AG08396 (cell line): ENCODE results near the gene KRT33A.
A peak's percentile ranks its signal among the peaks of the same experiment; 100 is the strongest.
"Not testable (repeated sequence)": the region's sequence is repeated elsewhere in the genome, so short reads cannot be mapped to it uniquely, and the experiment has no call there.

ENCODE experiments used
- DNase-seq: peaks from one replicate; pipeline ENCODE4 v3.0.0; 2012; ENCODE audit warnings: low spot score, mixed read lengths

Gene KRT33A

GRCh38 chr17:41350381-41350878 lies at the start of gene KRT33A:
TSS of gene KRT33A (minus strand) at chr17:41350828. CDS start at chr17:41350767, 61 bp downstream.
- not testable (repeated sequence) for DNase-seq

DNA sequence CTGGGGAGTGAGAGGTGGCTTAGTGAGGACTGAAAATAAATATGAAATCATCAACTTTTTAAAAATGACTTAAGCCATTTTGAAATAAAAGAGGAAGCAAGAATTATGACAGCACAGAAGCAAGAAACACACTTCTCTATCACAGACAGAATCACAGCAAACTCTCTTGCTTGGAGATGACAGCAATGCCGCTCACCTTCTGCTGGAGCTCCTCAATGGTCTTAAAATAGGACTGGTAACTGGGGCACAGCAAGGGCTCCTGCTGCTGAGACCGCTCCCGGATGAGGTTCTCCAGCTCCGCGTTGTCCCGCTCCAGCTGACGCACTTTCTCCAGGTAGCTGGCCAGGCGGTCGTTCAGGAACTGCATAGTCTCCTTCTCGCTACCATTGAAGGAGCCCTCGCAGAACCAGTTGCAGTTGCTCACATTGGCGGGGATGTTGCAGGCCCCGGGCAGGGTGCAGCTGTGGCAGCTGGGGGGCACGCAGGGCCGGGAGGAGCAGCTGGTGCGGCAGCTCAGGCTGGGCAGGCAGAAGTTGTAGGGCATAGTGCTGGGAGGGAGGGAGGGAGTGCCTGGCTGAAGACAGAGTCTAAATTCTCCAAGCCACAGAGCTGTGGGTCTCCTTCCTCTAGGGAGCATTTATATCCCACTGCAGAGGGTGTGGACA lies 46.5 kb upstream of the KRT33A start, which contains the start of gene KRT31:
Gene KRT31, minus strand, starts transcription at position 613 of the 665 bp plus-strand sequence. Its CDS starts 69 bp downstream, at position 544.
- DNase-seq: no peak

DNA sequence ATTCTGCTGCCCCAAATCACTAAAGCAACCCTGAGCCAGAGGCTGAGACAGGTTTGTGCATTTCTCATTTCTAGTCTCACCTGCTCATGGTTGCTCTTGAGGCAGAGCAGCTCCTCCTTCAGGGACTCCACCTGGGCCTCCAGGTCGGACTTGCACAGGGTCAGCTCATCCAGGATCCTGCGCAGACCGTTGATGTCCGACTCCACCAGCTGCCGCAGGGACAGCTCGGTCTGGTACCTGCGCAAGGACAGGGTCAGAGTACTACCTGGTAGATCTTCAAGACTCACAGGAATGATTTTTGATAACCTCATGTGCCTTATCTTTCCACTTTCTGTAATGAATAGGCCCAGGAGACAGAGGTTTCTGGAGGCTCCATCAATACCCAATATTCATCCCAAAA lies 45.7 kb upstream of the KRT33A start:
- no peak for DNase-seq

GRCh38 chr17:41395611-41396010 lies 45.0 kb upstream of the KRT33A start:
- DNase-seq: no peak

GRCh38 chr17:41395044-41395443 lies 44.4 kb upstream of the KRT33A start:
- not testable (repeated sequence) for DNase-seq

DNA sequence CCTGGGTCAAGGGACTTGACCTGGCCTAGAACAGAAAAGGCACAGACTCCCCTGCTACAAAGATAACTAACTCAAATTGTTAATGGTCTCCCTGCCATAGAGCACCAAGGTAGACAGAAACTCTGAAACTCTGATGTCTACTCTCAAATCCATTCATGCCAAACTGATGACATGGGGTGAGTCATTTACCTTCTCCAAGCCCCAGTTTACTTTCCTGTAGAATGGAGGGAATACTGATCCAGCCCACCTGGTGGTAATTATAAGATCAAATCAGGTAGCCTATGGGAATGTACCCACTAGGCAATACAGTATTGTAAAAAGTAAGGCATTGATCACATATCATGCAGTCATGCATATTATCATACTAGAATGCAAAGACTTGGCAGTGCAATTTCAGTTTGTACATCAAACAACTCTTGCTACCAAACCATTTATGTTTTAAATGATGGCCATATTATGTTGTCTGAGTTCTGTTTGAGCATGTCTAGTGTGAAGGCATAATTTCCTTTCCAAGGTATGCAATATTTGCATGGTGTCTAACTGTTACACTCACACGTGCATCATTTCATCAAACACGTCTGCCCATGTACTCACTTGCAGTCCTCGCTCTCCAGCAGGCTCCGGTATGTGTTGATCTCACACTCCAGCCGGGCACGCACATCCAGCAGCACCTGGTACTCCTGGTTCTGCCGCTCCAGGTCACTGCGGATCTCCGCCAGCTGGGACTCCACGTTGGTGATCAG lies 43.8 kb upstream of the KRT33A start:
- DNase-seq: no peak

- DNase-seq: no peak
Measured at GRCh38 chr17:41393826-41394225, 43.2 kb upstream of the KRT33A start.

GRCh38 chr17:41393294-41393693 lies 42.7 kb upstream of the KRT33A start:
- DNase-seq: no peak

GRCh38 chr17:41392278-41392677 lies 41.6 kb upstream of the KRT33A start:
- peak; percentile 47 for DNase-seq

DNA sequence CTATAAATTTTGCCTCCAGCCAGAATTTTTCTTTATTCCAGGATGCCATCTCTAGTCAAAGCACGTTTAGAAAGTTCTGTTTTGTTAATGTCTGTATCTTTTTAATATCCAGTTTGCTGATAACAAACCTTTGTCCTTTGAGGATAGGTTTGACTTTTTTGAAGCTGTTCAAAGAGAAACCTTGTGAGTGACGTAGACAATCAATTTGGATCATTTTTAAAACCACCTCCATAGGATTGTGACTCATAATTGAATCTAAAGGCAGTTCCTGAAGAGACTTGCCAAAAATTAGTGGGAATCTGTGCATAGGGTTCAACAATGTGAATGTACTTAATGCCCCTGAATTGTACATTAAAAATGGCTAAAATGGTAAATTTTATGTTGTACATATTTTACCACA lies 40.9 kb upstream of the KRT33A start:
- DNase-seq: no peak

DNA sequence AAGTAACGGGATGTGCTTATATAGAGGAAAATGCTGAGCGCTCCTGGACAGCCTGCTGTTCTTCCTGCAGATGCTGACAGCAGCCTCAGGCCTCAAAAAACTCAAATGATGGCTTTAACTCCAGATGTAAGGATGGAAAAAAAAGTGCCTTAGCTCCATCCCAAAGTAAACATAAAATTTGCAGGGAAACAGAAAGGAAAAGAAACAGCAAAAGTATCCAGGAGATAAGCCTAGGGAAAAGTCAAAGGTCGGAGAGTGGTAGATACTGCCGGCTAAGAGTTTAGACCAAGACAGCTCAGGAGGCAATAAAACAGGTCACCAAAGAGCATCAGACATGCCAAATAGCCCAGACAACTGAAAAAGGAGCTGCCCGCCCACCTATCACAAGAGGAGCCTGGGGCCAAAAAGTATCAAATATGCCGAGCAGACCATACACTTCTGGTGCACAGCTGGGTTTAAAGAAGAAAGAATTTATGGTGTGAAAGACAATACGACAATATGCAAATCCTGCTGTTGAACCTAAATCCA lies 39.8 kb upstream of the KRT33A start:
- DNase-seq: no peak

- no peak for DNase-seq
Measured at GRCh38 chr17:41387670-41388069, 37.0 kb upstream of the KRT33A start.

GRCh38 chr17:41386227-41386626 lies 35.6 kb upstream of the KRT33A start:
- no peak for DNase-seq

DNA sequence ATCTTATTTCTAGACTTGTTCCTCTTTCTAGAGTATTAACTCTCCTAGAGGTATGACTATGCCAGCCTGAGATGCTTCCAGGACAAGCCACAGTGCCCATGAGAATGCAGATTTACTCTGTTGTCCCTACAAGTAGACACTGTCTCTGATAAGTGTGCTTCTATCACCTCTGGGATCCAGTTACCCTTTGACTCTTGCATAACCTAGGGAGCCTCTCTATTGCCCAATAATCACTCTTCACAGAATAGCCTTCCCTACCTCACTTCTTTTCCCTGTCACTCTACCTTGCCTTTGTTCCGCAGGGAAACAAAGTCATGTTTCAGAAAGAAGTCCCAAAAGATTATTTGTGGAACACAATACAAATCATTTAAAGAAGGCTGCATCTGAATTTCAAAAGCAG lies 33.1 kb upstream of the KRT33A start:
- no peak for DNase-seq

- DNase-seq: peak; percentile 52
Measured at GRCh38 chr17:41382394-41382793, 31.8 kb upstream of the KRT33A start.

GRCh38 chr17:41381943-41382342 lies 31.3 kb upstream of the KRT33A start, which contains the start of gene KRT34:
TSS of gene KRT34 (minus strand) at chr17:41382306. CDS start at chr17:41382246, 60 bp downstream.
- not testable (repeated sequence) for DNase-seq

- peak; percentile 83 for DNase-seq
Measured at GRCh38 chr17:41380091-41380490, 29.5 kb upstream of the KRT33A start.

GRCh38 chr17:41377546-41377945 lies 26.9 kb upstream of the KRT33A start:
- DNase-seq: no peak

- no peak for DNase-seq
Measured at GRCh38 chr17:41369713-41370112, 19.1 kb upstream of the KRT33A start, which contains the start of gene KRT33B. TSS of gene KRT33B (minus strand) at chr17:41369813. CDS start at chr17:41369750, 63 bp downstream.

- no peak for DNase-seq
Measured at GRCh38 chr17:41369023-41369422, 18.4 kb upstream of the KRT33A start.

GRCh38 chr17:41367426-41368075 lies 16.9 kb upstream of the KRT33A start:
- DNase-seq: peak; percentile 82

- no peak for DNase-seq
Measured at GRCh38 chr17:41366070-41366469, 15.4 kb upstream of the KRT33A start.
